GM12801 (cell line): ENCODE data around the gene PAPPA2.

Experiments used
- CTCF ChIP-seq: IDR thresholded peaks from one replicate; pipeline ENCODE4 v1.5.1; 2011; ENCODE audit warnings: control low read depth; ENCODE audit not compliant: insufficient read length; ENCODE audit errors: extremely low read depth

Gene PAPPA2

GRCh38 chr1:176854121-176854520, 391.1 kb downstream of the PAPPA2 start:
- no peak for TF ChIP-seq CTCF

GRCh38 chr1:176854758-176855745, 392.1 kb downstream of the PAPPA2 start:
- no peak for TF ChIP-seq CTCF

- TF ChIP-seq CTCF, result no peak
Measured at GRCh38 chr1:176857632-176858031, 394.7 kb downstream of the PAPPA2 start.

- TF ChIP-seq CTCF, result no peak
Measured at GRCh38 chr1:176858433-176858916, 395.5 kb downstream of the PAPPA2 start.

GRCh38 chr1:176863613-176864012, 400.6 kb downstream of the PAPPA2 start:
- TF ChIP-seq CTCF, result no peak

- TF ChIP-seq CTCF, result no peak
Measured at GRCh38 chr1:176864211-176864610, 401.2 kb downstream of the PAPPA2 start.

- no peak for TF ChIP-seq CTCF
Measured at GRCh38 chr1:176866011-176866714, 403.2 kb downstream of the PAPPA2 start.
